Activated naive CD8-positive, alpha-beta T cell treated with anti-CD3 and anti-CD28 coated beads, Interleukin-2, amount 50 U/mL, for 16 hours (primary cell): ENCODE data around the gene SMARCB1.

Experiments
- DNase-seq: peaks from one replicate; pipeline ENCODE4 v3.0.0-alpha.2; 2020; ENCODE audit warnings: low read depth, low spot score

The SMARCB1 gene

GRCh38 chr22:23786752-23787599 is at the start of gene SMARCB1:
Gene SMARCB1, plus strand, starts transcription at chr22:23786966. Its CDS starts 204 bp downstream, at chr22:23787170.
- DNase-seq, result peak; percentile 72

- no peak for DNase-seq
Observed at GRCh38 chr22:23737696-23738095, 49.1 kb upstream of the SMARCB1 start.

- no peak for DNase-seq
Observed at GRCh38 chr22:23742505-23743264, 44.1 kb upstream of the SMARCB1 start.

- DNase-seq, result no peak
Observed at GRCh38 chr22:23743303-23743705, 43.5 kb upstream of the SMARCB1 start.

- no peak for DNase-seq
Observed at GRCh38 chr22:23744001-23744400, 42.8 kb upstream of the SMARCB1 start.

GRCh38 chr22:23744485-23744884 is 42.3 kb upstream of the SMARCB1 start:
- DNase-seq, result no peak

- DNase-seq, result no peak
Observed at GRCh38 chr22:23745791-23746190, 41.0 kb upstream of the SMARCB1 start.

- DNase-seq, result no peak
Observed at GRCh38 chr22:23749841-23750301, 36.9 kb upstream of the SMARCB1 start.

- DNase-seq, result no peak
Observed at GRCh38 chr22:23750367-23750713, 36.4 kb upstream of the SMARCB1 start.

GRCh38 chr22:23750714-23751440 is 35.9 kb upstream of the SMARCB1 start, which contains the start of gene ZNF70:
Gene ZNF70, minus strand, starts transcription at chr22:23751112. Its CDS starts 5,972 bp downstream, at chr22:23745140.
- DNase-seq, result peak; percentile 75

GRCh38 chr22:23751441-23751996 is 35.2 kb upstream of the SMARCB1 start:
- DNase-seq, result no peak

GRCh38 chr22:23752090-23752691 is 34.6 kb upstream of the SMARCB1 start:
- DNase-seq, result no peak

- DNase-seq, result no peak
Observed at GRCh38 chr22:23752750-23753149, 34.0 kb upstream of the SMARCB1 start.

- no peak for DNase-seq
Observed at GRCh38 chr22:23753385-23753784, 33.4 kb upstream of the SMARCB1 start.

GRCh38 chr22:23754220-23754919 is 32.4 kb upstream of the SMARCB1 start, which contains the start of gene VPREB3:
Gene VPREB3, minus strand, starts transcription at chr22:23754425. Its CDS starts 62 bp downstream, at chr22:23754363.
- DNase-seq, result no peak

- no peak for DNase-seq
Observed at GRCh38 chr22:23754980-23755636, 31.7 kb upstream of the SMARCB1 start.

- DNase-seq, result no peak
Observed at GRCh38 chr22:23755711-23756110, 31.1 kb upstream of the SMARCB1 start.

GRCh38 chr22:23756891-23757290 is 29.9 kb upstream of the SMARCB1 start:
- no peak for DNase-seq

GRCh38 chr22:23759566-23759965 is 27.2 kb upstream of the SMARCB1 start:
- DNase-seq, result no peak

- DNase-seq, result no peak
Observed at GRCh38 chr22:23760056-23760455, 26.7 kb upstream of the SMARCB1 start.
